Measurements from ENCODE around the gene TSPAN14. TPM values are rescaled to one million over a fixed set of nuclear protein-coding genes. Genes with fewer than 3 reads are reported as not detected.

TSPAN14 gene
- total and polyA plus RNA-seq, 2 of the 13 experiments (the other 11 are each of a cell fraction or from before 2014, with no cell fraction given) = 24.1 to 80.6 TPM

DNA sequence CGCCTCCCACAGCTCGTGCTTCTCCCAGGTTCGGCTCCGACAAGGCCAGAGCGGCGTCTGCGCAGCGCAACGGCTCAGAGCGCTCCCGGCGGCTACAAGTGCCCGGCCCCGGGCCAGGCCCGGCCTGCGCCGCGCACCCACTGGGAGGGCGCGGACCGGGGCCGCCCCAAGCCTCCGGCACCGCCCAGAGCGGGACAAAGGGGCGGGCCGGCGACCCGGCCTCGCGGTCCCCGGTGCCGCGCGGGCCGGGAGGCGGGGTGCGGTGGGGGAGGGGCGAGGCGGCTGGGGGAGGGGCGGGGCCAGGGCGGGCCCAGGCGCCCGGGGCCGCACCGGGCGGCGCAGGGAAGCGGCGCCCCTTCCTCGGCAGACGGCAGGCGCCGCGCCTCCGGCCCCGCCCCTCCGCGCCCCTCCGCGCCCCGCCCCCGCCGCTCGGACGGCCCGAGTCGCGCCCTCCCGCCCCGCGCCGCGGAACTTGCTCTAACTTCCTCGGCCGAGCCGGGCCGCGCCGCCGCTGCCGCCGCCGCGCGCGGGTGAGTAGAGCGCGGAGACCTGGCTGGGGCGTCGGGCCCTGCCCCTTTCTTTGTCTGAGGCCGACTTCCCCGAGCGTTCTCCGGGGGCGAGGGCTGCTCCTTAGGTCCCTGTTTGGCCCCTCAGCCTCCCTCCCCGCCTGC is at the start of gene TSPAN14 (continued):
- TF ChIP-seq, protein P1, sequence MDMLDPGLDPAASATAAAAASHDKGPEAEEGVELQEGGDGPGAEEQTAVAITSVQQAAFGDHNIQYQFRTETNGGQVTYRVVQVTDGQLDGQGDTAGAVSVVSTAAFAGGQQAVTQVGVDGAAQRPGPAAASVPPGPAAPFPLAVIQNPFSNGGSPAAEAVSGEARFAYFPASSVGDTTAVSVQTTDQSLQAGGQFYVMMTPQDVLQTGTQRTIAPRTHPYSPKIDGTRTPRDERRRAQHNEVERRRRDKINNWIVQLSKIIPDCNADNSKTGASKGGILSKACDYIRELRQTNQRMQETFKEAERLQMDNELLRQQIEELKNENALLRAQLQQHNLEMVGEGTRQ (IDR thresholded peaks at IDR 0.05; ENCODE audit: low read depth, low read length) = no peak
- TF ChIP-seq, protein P1 (CRISPR knock-in tag; IDR thresholded peaks at IDR 0.05; ENCODE audit: borderline replicate concordance) = no peak
- peak; percentile 26 for TF ChIP-seq PHF20 (CRISPR knock-in tag; IDR thresholded peaks at IDR 0.05)
- no peak for TF ChIP-seq ZNF644 (CRISPR knock-in tag; IDR thresholded peaks at IDR 0.05; ENCODE audit: low read depth)
- peak; percentile 8 for TF ChIP-seq TEAD3 (CRISPR knock-in tag; optimal IDR thresholded peaks at IDR 0.05; ENCODE audit: borderline replicate concordance)
- TF ChIP-seq SKIL (CRISPR knock-in tag; IDR thresholded peaks at IDR 0.05; ENCODE audit: borderline replicate concordance) = no peak
- no peak for TF ChIP-seq ZNF768 (CRISPR knock-in tag; IDR thresholded peaks at IDR 0.05)
- TF ChIP-seq HNF1B (CRISPR knock-in tag; IDR thresholded peaks at IDR 0.05) = no peak
- TF ChIP-seq ZNF18 (CRISPR knock-in tag; IDR thresholded peaks at IDR 0.05; ENCODE audit: insufficient replicate concordance) = no peak
- TF ChIP-seq, protein P2, sequence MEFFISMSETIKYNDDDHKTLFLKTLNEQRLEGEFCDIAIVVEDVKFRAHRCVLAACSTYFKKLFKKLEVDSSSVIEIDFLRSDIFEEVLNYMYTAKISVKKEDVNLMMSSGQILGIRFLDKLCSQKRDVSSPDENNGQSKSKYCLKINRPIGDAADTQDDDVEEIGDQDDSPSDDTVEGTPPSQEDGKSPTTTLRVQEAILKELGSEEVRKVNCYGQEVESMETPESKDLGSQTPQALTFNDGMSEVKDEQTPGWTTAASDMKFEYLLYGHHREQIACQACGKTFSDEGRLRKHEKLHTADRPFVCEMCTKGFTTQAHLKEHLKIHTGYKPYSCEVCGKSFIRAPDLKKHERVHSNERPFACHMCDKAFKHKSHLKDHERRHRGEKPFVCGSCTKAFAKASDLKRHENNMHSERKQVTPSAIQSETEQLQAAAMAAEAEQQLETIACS (CRISPR knock-in tag; IDR thresholded peaks at IDR 0.05) = peak; percentile 32; the same call in 1 of the 2 replicates
- TF ChIP-seq CCDC6 (CRISPR knock-in tag; IDR thresholded peaks at IDR 0.05) = peak; percentile 36; the same call in 1 of the 2 replicates
- no peak for TF ChIP-seq ZNF234 (CRISPR knock-in tag; conservative IDR thresholded peaks at IDR 0.05)
- TF ChIP-seq ZNF772 (CRISPR knock-in tag; IDR thresholded peaks at IDR 0.05) = no peak
- no peak for TF ChIP-seq TRAFD1 (CRISPR knock-in tag; IDR thresholded peaks at IDR 0.05; ENCODE audit: borderline replicate concordance)
- TF ChIP-seq GATAD2A (CRISPR knock-in tag; IDR thresholded peaks at IDR 0.05) = no peak
- TF ChIP-seq SP140L (CRISPR knock-in tag; IDR thresholded peaks at IDR 0.05; ENCODE audit: borderline replicate concordance) = no peak
- TF ChIP-seq ZBTB43 (CRISPR knock-in tag; conservative IDR thresholded peaks at IDR 0.05) = no peak
